ENCODE results near the gene LSM11.
"Not testable (repeated sequence)": the region's sequence is repeated elsewhere in the genome, so short reads cannot be mapped to it uniquely, and the experiment has no call there.

The LSM11 gene

GRCh38 chr5:157721159-157721558 is 22.4 kb upstream of the LSM11 start:
- Histone ChIP-seq H3K36me3 (ENCODE audit: insufficient read depth, low read length) (no peaks in the 10 kb centered on the region), H3K9me3 (ENCODE audit: low read length) (no peaks in the 10 kb centered on the region), H3K4me3 (ENCODE audit: low read length) (no peak overlapping the region), H3K27me3 (ENCODE audit: insufficient read depth, low read length) (no peaks in the 10 kb centered on the region), H3K4me1 (ENCODE audit: insufficient read depth, low read length) (no peaks in the 10 kb centered on the region), H2AFZ (ENCODE audit: low read depth, low read length) (no peak overlapping the region)

- H3K9me3 ChIP-seq (ENCODE audit: low read length); H3K36me3 ChIP-seq (ENCODE audit: insufficient read depth, low read length); H3K27me3 ChIP-seq (ENCODE audit: insufficient read depth, low read length); H3K4me3 ChIP-seq (ENCODE audit: low read length); H2AFZ ChIP-seq (ENCODE audit: low read depth, low read length); H3K4me1 ChIP-seq (ENCODE audit: insufficient read depth, low read length): not testable (repeated sequence)
Observed at GRCh38 chr5:157722895-157723294, 20.6 kb upstream of the LSM11 start.

- not testable (repeated sequence) for H3K27me3 ChIP-seq (ENCODE audit: insufficient read depth, low read length); H2AFZ ChIP-seq (ENCODE audit: low read depth, low read length); H3K4me1 ChIP-seq (ENCODE audit: insufficient read depth, low read length); H3K36me3 ChIP-seq (ENCODE audit: insufficient read depth, low read length); H3K4me3 ChIP-seq (ENCODE audit: low read length); H3K9me3 ChIP-seq (ENCODE audit: low read length)
Observed at GRCh38 chr5:157726607-157727006, 16.9 kb upstream of the LSM11 start.

GRCh38 chr5:157727858-157728257 is 15.7 kb upstream of the LSM11 start:
- not testable (repeated sequence) for H3K4me1 ChIP-seq (ENCODE audit: insufficient read depth, low read length); H3K9me3 ChIP-seq (ENCODE audit: low read length); H3K36me3 ChIP-seq (ENCODE audit: insufficient read depth, low read length); H3K4me3 ChIP-seq (ENCODE audit: low read length); H2AFZ ChIP-seq (ENCODE audit: low read depth, low read length); H3K27me3 ChIP-seq (ENCODE audit: insufficient read depth, low read length)

GRCh38 chr5:157729858-157730257 is 13.7 kb upstream of the LSM11 start:
- Histone ChIP-seq H3K36me3 (ENCODE audit: insufficient read depth, low read length) (peaks cover 3% of the 10 kb centered on the region), H2AFZ (ENCODE audit: low read depth, low read length) (no peak overlapping the region), H3K4me1 (ENCODE audit: insufficient read depth, low read length) (peaks cover 3% of the 10 kb centered on the region), H3K27me3 (ENCODE audit: insufficient read depth, low read length) (no peaks in the 10 kb centered on the region), H3K9me3 (ENCODE audit: low read length) (no peaks in the 10 kb centered on the region), H3K4me3 (ENCODE audit: low read length) (no peak overlapping the region)

GRCh38 chr5:157730900-157731271 is 12.6 kb upstream of the LSM11 start:
- H3K4me1 ChIP-seq (ENCODE audit: insufficient read depth, low read length), result peaks cover 3% of the 10 kb centered on the region
- H3K27me3 ChIP-seq (ENCODE audit: insufficient read depth, low read length), result no peaks in the 10 kb centered on the region
- H2AFZ ChIP-seq (ENCODE audit: low read depth, low read length), result peak overlapping the region; percentile 19
- H3K4me3 ChIP-seq (ENCODE audit: low read length), result peak overlapping the region; percentile 70
- H3K9me3 ChIP-seq (ENCODE audit: low read length), result no peaks in the 10 kb centered on the region
- peaks cover 6% of the 10 kb centered on the region for H3K36me3 ChIP-seq (ENCODE audit: insufficient read depth, low read length)

- H3K4me3 ChIP-seq (ENCODE audit: low read length), result peak within 1 kb of the TSS; percentile 70
- no peaks in the 10 kb centered on the region for H3K9me3 ChIP-seq (ENCODE audit: low read length)
- peaks cover 6% of the 10 kb centered on the region for H3K36me3 ChIP-seq (ENCODE audit: insufficient read depth, low read length)
- peaks cover 3% of the 10 kb centered on the region for H3K4me1 ChIP-seq (ENCODE audit: insufficient read depth, low read length)
- peak within 1 kb of the TSS; percentile 19 for H2AFZ ChIP-seq (ENCODE audit: low read depth, low read length)
- H3K27me3 ChIP-seq (ENCODE audit: insufficient read depth, low read length), result no peaks in the 10 kb centered on the region
Observed at GRCh38 chr5:157731272-157732129, 12.0 kb upstream of the LSM11 start, which contains the start of gene THG1L. Gene THG1L, plus strand, starts transcription at chr5:157731420. Its CDS starts 21 bp downstream, at chr5:157731441.

- H3K4me3 ChIP-seq (ENCODE audit: low read length), result peak overlapping the region; percentile 70
- peaks cover 8% of the 10 kb centered on the region for H3K36me3 ChIP-seq (ENCODE audit: insufficient read depth, low read length)
- no peaks in the 10 kb centered on the region for H3K27me3 ChIP-seq (ENCODE audit: insufficient read depth, low read length)
- H3K4me1 ChIP-seq (ENCODE audit: insufficient read depth, low read length), result peaks cover 3% of the 10 kb centered on the region
- H2AFZ ChIP-seq (ENCODE audit: low read depth, low read length), result peak overlapping the region; percentile 19
- no peaks in the 10 kb centered on the region for H3K9me3 ChIP-seq (ENCODE audit: low read length)
Observed at GRCh38 chr5:157732130-157732514, 11.4 kb upstream of the LSM11 start.

GRCh38 chr5:157732596-157733262 is 10.8 kb upstream of the LSM11 start:
- H3K4me1 ChIP-seq (ENCODE audit: insufficient read depth, low read length), result peaks cover 3% of the 10 kb centered on the region
- H2AFZ ChIP-seq (ENCODE audit: low read depth, low read length), result no peak overlapping the region
- H3K27me3 ChIP-seq (ENCODE audit: insufficient read depth, low read length), result no peaks in the 10 kb centered on the region
- no peak overlapping the region for H3K4me3 ChIP-seq (ENCODE audit: low read length)
- peaks cover 10% of the 10 kb centered on the region for H3K36me3 ChIP-seq (ENCODE audit: insufficient read depth, low read length)
- H3K9me3 ChIP-seq (ENCODE audit: low read length), result no peaks in the 10 kb centered on the region

GRCh38 chr5:157734436-157734835 is 9.1 kb upstream of the LSM11 start:
- H3K9me3 ChIP-seq (ENCODE audit: low read length), result no peaks in the 10 kb centered on the region

GRCh38 chr5:157735991-157736390 is 7.5 kb upstream of the LSM11 start:
- Histone ChIP-seq H3K27me3 (ENCODE audit: insufficient read depth, low read length) (no peaks in the 10 kb centered on the region), H2AFZ (ENCODE audit: low read depth, low read length) (no peak overlapping the region), H3K9me3 (ENCODE audit: low read length) (no peaks in the 10 kb centered on the region), H3K4me1 (ENCODE audit: insufficient read depth, low read length) (no peaks in the 10 kb centered on the region), H3K36me3 (ENCODE audit: insufficient read depth, low read length) (peaks cover 19% of the 10 kb centered on the region), H3K4me3 (ENCODE audit: low read length) (no peak overlapping the region)

More at GRCh38 chr5:157734436-157734835, 9.1 kb upstream of the LSM11 start:
- H2AFZ ChIP-seq (ENCODE audit: low read depth, low read length), result no peak overlapping the region
- H3K4me1 ChIP-seq (ENCODE audit: insufficient read depth, low read length), result peaks cover 3% of the 10 kb centered on the region
- H3K36me3 ChIP-seq (ENCODE audit: insufficient read depth, low read length), result peaks cover 18% of the 10 kb centered on the region
- no peak overlapping the region for H3K4me3 ChIP-seq (ENCODE audit: low read length)
- no peaks in the 10 kb centered on the region for H3K27me3 ChIP-seq (ENCODE audit: insufficient read depth, low read length)

- Histone ChIP-seq H3K36me3 (ENCODE audit: insufficient read depth, low read length) (peaks cover 16% of the 10 kb centered on the region), H3K27me3 (ENCODE audit: insufficient read depth, low read length) (no peaks in the 10 kb centered on the region), H3K9me3 (ENCODE audit: low read length) (no peaks in the 10 kb centered on the region), H2AFZ (ENCODE audit: low read depth, low read length) (no peak overlapping the region), H3K4me3 (ENCODE audit: low read length) (no peak overlapping the region), H3K4me1 (ENCODE audit: insufficient read depth, low read length) (peaks cover 3% of the 10 kb centered on the region)
Observed at GRCh38 chr5:157739388-157740228, 3.9 kb upstream of the LSM11 start.

GRCh38 chr5:157740229-157740610 is 3.3 kb upstream of the LSM11 start:
- H3K4me1 ChIP-seq (ENCODE audit: insufficient read depth, low read length), result peaks cover 9% of the 10 kb centered on the region
- H3K4me3 ChIP-seq (ENCODE audit: low read length), result no peak overlapping the region
- no peaks in the 10 kb centered on the region for H3K27me3 ChIP-seq (ENCODE audit: insufficient read depth, low read length)
- H2AFZ ChIP-seq (ENCODE audit: low read depth, low read length), result no peak overlapping the region
- H3K9me3 ChIP-seq (ENCODE audit: low read length), result no peaks in the 10 kb centered on the region
- H3K36me3 ChIP-seq (ENCODE audit: insufficient read depth, low read length), result peaks cover 14% of the 10 kb centered on the region

Data from neuron (in vitro differentiated cells).